ENCODE results near the gene ITFG2. TPM values are rescaled to one million over a fixed set of nuclear protein-coding genes. Genes with fewer than 3 reads are reported as not detected.
"Not testable (repeated sequence)": the region's sequence is repeated elsewhere in the genome, so short reads cannot be mapped to it uniquely, and the experiment has no call there.

ITFG2 gene
- total and polyA plus RNA-seq, 7 donors = 11.6 to 31.9 (median 25.2) TPM

DNA sequence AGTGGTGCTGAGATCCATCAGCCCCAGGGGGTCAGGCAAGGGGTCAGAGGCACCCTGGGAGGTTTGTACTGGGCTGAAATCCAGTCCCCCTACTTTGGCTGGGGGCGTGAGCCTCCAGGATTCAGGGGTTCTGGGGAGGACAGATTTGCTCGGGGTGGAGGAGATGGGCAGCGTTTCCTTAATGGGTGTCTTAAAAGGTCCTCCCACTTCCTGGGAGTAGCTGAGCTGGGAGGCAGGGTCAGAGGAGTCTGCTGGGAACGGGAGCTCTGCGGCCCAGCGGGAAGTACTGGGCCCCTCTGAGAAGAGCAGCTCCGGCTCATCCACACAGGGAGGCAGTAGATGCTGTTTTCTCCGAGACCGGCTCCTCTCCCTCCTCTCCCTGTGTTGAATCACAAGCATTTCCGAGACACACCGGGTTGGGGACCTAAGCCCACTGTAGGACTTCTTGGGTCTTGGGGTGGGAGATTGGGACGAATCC lies 46.5 kb downstream of the ITFG2 start:
- Histone ChIP-seq H3K4me3 (no peak overlapping the region), H3K36me3 (no peaks in the 10 kb centered on the region), H3K9me3 (no peaks in the 10 kb centered on the region), H3K27me3 (no peaks in the 10 kb centered on the region), H3K4me1 (no peaks in the 10 kb centered on the region), H3K27ac (no peak overlapping the region)
- DNase-seq = no peak
- 91 to 94% methylated on average over 12 of the region's 12 CpGs for WGBS, 2 donors
- TF ChIP-seq POLR2A (IDR thresholded peaks at IDR 0.05) (no peak), EP300 (IDR thresholded peaks at IDR 0.05) (no peak), POLR2AphosphoS5 (IDR thresholded peaks at IDR 0.05) (no peak)
- TF ChIP-seq, protein P1, sequence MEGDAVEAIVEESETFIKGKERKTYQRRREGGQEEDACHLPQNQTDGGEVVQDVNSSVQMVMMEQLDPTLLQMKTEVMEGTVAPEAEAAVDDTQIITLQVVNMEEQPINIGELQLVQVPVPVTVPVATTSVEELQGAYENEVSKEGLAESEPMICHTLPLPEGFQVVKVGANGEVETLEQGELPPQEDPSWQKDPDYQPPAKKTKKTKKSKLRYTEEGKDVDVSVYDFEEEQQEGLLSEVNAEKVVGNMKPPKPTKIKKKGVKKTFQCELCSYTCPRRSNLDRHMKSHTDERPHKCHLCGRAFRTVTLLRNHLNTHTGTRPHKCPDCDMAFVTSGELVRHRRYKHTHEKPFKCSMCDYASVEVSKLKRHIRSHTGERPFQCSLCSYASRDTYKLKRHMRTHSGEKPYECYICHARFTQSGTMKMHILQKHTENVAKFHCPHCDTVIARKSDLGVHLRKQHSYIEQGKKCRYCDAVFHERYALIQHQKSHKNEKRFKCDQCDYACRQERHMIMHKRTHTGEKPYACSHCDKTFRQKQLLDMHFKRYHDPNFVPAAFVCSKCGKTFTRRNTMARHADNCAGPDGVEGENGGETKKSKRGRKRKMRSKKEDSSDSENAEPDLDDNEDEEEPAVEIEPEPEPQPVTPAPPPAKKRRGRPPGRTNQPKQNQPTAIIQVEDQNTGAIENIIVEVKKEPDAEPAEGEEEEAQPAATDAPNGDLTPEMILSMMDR (IDR thresholded peaks at IDR 0.05) = no peak
- intact Hi-C loops (cut with DNase I) = no loop called here

DNA sequence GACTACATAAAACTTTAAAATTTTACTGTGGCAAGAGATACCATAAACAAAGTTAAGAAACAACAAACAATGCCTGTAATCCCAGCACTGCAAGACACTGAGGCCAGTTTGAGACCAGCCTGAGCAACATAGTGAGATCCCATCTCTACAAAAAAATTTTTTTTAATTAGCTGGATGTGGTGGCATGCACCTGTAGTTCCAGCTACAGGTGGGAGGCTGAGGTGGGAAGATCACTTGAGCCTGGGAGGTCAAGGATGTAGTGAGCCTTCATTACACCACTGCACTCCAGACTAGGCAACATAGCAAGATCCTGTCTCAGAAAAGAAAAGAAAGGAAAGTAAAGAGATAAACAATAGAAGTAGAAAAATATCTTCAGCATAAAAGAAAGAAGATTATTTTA lies 47.7 kb downstream of the ITFG2 start:
- TF ChIP-seq POLR2A (IDR thresholded peaks at IDR 0.05) (no peak), POLR2AphosphoS5 (IDR thresholded peaks at IDR 0.05) (no peak), EP300 (IDR thresholded peaks at IDR 0.05) (no peak)
- TF ChIP-seq, protein P1 (IDR thresholded peaks at IDR 0.05) = no peak
- H3K36me3 ChIP-seq = no peaks in the 10 kb centered on the region
- intact Hi-C loops (cut with DNase I) = no loop called here
- H3K9me3 ChIP-seq = no peaks in the 10 kb centered on the region
- no peak overlapping the region for H3K27ac ChIP-seq
- H3K4me1 ChIP-seq = no peaks in the 10 kb centered on the region
- H3K4me3 ChIP-seq = no peak overlapping the region
- DNase-seq = no peak
- no peaks in the 10 kb centered on the region for H3K27me3 ChIP-seq

DNA sequence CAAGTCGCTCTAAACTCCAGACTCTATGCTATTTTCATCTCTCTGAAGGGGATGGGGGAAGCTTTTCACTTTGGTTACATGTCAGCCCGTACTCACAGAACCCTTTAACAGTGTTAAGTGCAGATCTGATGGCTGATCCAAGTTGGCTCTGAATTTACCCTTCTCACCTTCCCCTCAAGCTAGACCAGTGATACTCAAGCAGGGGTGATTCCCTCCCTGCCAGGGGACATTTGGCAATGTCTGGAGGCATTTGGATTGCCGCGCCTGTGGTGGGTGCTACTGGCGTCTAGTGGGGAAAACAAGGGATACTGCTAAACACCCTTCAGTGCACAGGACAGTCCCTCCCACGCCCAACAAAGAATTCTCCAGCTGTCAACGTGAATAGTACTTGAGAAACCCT lies 50.4 kb downstream of the ITFG2 start:
- Histone ChIP-seq H3K4me1 (no peaks in the 10 kb centered on the region), H3K27me3 (no peaks in the 10 kb centered on the region), H3K27ac (no peak overlapping the region), H3K9me3 (no peaks in the 10 kb centered on the region), H3K36me3 (no peaks in the 10 kb centered on the region), H3K4me3 (no peak overlapping the region)
- 94 to 96% methylated on average over 7 of the region's 7 CpGs for WGBS, 2 donors
- intact Hi-C loops (cut with DNase I) = no loop called here
- TF ChIP-seq POLR2A (IDR thresholded peaks at IDR 0.05) = no peak
- TF ChIP-seq, protein P1 (IDR thresholded peaks at IDR 0.05) = no peak
- TF ChIP-seq EP300 (IDR thresholded peaks at IDR 0.05) = no peak
- TF ChIP-seq POLR2AphosphoS5 (IDR thresholded peaks at IDR 0.05) = no peak
- DNase-seq = no peak

DNA sequence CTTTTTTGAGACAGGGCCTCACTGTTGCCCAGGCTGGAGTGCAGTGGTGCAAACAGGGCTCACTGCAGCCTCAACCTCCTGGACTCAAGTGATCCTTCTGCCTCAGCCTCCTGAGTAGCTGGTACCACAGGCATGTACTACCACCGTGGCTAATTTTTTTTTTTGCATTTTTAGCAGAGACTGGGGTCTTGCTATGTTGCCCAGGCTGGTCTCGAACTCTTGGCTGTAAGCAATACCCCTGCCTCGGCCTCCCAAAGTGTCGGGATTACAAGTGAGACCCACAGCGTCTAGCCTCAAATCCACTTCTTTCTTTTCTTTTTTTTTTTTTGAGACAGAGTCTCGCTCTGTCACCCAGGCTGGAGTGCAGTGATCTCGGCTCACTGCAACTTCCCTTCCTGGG lies 50.9 kb downstream of the ITFG2 start:
- H3K9me3 ChIP-seq; H3K4me3 ChIP-seq; DNase-seq; H3K27ac ChIP-seq; intact Hi-C loops (cut with DNase I); H3K27me3 ChIP-seq; H3K36me3 ChIP-seq; H3K4me1 ChIP-seq: not testable (repeated sequence)
- 94 to 96% methylated on average over 7 of the region's 7 CpGs for WGBS, 2 donors

DNA sequence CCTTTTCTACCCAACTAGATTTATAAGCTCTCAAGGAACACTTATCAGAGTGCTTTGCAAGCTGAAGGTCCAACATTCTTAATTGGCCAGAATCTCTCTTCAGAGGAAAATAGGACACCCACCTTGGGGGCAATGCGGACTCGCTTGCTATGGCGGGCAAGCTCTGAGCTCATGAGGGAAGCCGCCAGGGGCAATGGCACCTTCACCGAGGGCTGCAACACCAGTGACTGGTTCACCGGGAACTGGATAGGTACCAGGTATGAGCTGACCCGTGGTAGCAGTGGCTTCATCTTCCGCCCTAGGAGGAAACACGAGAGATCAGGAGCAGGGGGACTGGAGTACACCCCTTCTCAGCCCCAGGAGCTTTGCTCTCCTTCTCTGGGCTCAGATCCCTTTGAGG lies 51.7 kb downstream of the ITFG2 start:
- H3K27me3 ChIP-seq = no peaks in the 10 kb centered on the region
- H3K9me3 ChIP-seq = no peaks in the 10 kb centered on the region
- no peak for DNase-seq
- H3K36me3 ChIP-seq = no peaks in the 10 kb centered on the region
- H3K4me1 ChIP-seq = no peaks in the 10 kb centered on the region
- no peak overlapping the region for H3K27ac ChIP-seq
- no peak for TF ChIP-seq POLR2A (IDR thresholded peaks at IDR 0.05)
- TF ChIP-seq EP300 (IDR thresholded peaks at IDR 0.05) = no peak
- TF ChIP-seq, protein P1 (IDR thresholded peaks at IDR 0.05) = no peak
- no peak for TF ChIP-seq POLR2AphosphoS5 (IDR thresholded peaks at IDR 0.05)
- intact Hi-C loops (cut with DNase I) = no loop called here
- 97% methylated on average over 9 of the region's 9 CpGs for WGBS, 2 donors
- no peak overlapping the region for H3K4me3 ChIP-seq

DNA sequence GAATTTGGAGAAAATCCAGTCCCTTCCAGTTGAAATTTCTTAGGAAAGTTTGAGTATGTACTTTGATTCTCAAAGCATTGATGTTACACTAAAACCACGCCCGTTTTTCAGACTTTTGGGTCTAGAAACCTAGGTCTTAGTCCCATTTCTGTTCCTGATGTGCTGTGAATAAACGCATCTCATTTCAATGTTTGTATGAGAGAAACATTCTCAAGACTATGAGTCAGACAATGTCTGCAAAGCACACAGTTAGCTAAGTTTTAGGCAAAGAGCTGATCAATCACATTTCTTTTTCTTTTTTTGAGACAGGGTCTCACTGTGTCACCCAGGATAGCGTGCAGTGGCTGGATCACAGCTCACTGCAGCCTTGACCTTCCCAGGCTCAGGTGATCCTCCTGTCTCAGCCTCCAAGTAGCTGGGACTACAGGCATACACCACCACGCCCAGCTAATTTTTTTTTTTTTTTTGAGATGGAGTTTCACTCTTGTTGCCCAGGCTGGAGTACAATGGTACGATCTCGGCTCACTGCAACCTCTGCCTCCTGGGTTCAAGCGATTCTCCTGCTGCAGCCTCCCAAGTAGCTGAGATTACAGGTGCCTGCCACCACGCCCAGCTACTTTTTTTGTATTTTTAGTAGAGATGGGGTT lies 56.6 kb downstream of the ITFG2 start:
- H3K27me3 ChIP-seq; H3K36me3 ChIP-seq; H3K4me3 ChIP-seq; H3K4me1 ChIP-seq; H3K27ac ChIP-seq; DNase-seq; H3K9me3 ChIP-seq; intact Hi-C loops (cut with DNase I): not testable (repeated sequence)
- 95 to 96% methylated on average over 9 of the region's 9 CpGs for WGBS, 2 donors
